ENCODE data around the gene DACT3.

DNA sequence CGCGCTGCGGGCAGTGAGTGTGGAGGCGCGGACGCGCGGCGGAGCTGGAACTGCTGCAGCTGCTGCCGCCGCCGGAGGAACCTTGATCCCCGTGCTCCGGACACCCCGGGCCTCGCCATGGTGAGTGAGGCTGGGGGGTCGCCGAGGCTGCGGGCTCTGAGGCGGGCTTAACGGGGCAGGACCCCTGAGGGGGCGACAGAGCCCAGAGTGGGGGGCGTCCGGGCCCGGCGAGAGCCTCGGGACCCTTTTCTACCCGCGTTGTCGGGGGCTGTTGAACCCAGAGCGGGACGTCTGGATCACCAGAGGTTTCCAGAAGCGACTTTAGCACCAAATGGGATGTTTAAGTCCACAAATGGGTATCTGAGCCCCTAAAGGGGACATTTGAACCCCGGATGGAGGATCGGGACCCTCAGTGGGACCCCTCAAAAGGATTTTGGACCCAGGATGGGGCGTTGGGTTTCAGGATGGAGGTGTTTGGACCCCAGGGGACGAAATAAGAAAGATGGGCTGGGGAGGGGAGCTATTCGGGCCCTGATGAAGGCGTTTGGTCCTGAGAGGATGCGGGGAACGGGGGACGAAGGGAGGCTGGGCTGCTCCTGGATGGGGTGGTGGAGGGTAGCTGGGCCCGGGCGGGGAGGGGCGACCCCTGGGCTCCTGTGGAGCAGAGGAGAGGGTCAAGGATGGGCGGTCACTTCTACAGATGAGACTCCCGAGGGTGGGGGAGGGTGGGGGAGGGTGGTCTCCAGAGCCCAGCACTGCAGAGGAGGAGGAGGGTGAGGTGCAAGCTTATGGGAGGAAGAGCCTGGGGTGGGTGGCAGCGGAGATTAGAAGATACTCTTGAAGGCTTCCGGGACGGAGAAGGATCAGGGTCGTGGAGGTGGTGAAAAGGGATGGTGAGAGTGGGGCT, 59.4 kb downstream of the DACT3 start, which contains the start of gene CALM3:
- TF ChIP-seq GATA2 (IDR thresholded peaks at IDR 0.05; ENCODE audit: low read depth, low read length) (no peak), GATA3 (IDR thresholded peaks at IDR 0.05; ENCODE audit: low read depth, low read length) (no peak)

All from SH-SY5Y (cell line).